Mononuclear cell (primary cell): Measurements from ENCODE around the gene HOXD11. TPM values are rescaled to one million over a fixed set of nuclear protein-coding genes. Genes with fewer than 3 reads are reported as not detected.
A peak's percentile ranks its signal among the peaks of the same experiment; 100 is the strongest.

Experiments
- H3K27me3 ChIP-seq: 2 replicates; pipeline ENCODE4 v1.6.0; 2011; ENCODE audit warnings: low read length, control low read depth; ENCODE audit not compliant: insufficient read depth
- H3K4me1 ChIP-seq: 2 replicates; pipeline ENCODE4 v1.5.1; 2011; ENCODE audit warnings: mild to moderate bottlenecking, low read length, control low read depth; ENCODE audit not compliant: insufficient read depth
- H3K4me3 ChIP-seq: 2 replicates; pipeline ENCODE4 v1.5.1; 2011; ENCODE audit warnings: mild to moderate bottlenecking, low read length, moderate library complexity
- H3K9me3 ChIP-seq: 2 replicates; pipeline ENCODE4 v1.5.1; 2011; ENCODE audit warnings: low read depth, mild to moderate bottlenecking, control low read depth, low read length
- total RNA-seq: library from RNA; depleted of rRNA; stranded (reverse); fragments of >200 nt; gene quantifications from one replicate; pipeline ENCODE4 v1.2.3, GENCODE V29; 2012

HOXD11 gene
- total RNA-seq, 1 donor, result not detected

DNA sequence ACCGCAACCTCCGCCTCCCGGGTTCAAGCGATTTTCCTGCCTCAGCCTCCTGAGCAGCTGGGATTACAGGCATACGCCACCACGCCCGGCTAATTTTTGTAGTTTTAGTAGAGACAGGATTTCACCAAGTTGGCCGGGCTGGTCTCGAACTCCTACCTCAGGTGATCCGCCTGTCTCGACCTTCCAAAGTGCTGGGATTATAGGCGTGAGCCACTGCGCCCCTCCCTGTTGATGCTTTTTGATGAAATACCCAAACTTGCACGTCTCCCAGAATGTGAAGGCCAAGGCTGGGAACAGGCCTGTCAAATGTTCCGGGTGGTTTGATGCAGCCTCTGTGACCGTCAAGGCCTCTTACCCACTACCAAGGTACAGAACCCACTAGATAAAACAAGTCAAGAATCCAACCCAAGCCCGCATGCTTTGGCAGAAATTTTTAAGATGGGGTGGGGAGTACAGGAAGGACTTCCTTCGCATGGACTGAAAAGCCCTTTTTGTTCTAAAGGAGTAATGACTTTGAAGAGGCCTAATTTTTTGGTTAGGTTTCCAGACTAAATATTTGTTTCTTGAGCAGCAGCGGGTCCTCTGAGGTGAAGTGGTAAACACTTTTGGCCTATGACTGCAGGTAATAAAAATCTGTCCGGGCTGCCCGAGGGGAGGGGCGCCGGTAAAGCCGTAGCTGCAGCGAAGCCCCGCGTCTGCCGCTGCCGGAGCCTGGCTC is 19.6 kb upstream of the HOXD11 start:
- H3K9me3 ChIP-seq, result no peaks in the 10 kb centered on the region
- H3K4me1 ChIP-seq, result peaks cover 12% of the 10 kb centered on the region
- peaks cover 98% of the 10 kb centered on the region for H3K27me3 ChIP-seq
- H3K4me3 ChIP-seq, result no peak overlapping the region

DNA sequence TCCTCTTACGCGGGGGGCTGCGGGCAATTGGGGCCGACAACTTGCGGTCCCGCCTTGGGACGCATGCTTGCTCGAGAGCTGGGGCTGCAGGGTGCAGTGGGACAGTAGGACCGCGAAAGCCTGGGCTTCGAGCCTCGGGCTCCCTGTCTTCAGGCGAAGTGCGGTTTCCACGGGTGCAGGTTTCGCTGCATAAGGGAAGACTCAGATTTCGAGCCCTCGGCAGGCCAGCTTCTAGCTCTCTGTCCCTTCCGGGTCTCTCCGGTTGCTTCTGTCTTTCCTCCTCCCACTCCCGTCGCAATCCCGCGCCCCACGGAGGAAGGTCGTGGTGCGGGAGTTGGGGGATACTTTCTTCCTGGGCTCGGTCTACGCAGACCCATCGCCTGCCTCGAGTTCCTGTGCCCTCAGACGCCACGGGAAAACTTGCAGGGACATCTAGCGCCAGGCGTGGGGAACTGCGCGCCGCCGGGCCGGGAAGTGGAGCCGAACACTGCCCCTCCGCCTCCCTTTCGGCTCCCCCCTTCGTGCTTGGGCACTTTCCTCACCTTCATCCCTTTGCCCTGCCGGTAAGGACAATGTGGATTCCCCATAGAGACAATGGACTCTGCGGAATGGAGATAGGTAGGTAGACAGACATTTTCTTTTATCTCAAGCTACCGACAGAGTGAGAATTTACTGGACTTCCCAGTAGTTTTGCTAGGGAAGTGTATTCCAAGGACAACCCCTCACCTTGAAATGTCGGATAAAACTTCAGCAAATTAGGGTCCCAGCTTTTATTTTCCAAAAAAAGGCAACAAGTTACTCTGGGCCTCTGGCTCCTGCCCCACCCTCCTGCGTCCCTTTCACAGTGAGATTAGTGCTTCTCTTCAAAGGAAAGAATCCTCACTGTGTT is 18.8 kb upstream of the HOXD11 start:
- H3K4me1 ChIP-seq, result peaks cover 16% of the 10 kb centered on the region
- peaks cover 95% of the 10 kb centered on the region for H3K27me3 ChIP-seq
- H3K4me3 ChIP-seq, result no peak overlapping the region
- no peaks in the 10 kb centered on the region for H3K9me3 ChIP-seq

DNA sequence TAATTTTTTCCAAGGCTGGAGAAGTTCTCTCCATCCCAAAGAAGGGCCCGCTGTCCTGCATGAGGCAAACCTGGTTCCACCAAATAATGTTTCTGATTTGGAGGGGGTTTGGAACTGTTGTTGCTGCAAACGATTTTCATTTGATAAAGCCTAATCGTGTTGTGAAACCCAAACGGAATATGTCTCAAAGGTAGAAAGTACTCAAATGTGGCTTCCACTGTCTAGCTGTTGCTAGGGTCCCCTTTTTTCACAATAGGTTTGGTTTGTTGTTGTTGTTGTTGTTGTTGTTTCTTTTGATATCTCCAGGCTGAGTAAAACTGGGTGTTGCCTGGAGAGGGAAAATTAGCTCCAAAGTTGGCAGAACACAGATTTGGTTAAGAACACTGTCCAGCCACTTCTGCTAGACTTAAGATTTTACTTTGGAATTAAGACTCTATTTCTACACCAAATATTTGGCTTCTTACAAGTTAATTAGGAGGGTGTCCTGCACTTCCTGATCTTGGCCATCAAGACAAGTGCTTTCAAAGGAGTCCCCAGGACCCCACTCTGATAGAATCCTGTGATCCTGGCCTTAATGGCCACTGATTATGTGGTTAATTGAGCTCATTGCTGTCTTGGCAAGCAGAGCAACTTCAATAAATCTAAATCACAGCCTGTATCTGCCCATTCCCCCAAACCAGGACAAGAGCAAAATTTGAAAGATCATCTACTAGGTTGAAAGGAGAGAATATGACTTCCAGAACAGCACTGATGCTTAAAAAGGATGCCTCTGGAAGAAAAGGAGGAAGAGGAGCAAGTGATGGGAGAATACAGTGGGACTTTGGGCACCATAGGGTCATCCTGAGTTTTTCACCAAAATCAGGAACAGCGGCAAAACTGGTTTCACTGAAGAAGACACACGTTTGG is 17.9 kb upstream of the HOXD11 start:
- H3K27me3 ChIP-seq, result peaks cover 95% of the 10 kb centered on the region
- H3K4me1 ChIP-seq, result peaks cover 18% of the 10 kb centered on the region
- H3K9me3 ChIP-seq, result no peaks in the 10 kb centered on the region
- H3K4me3 ChIP-seq, result no peak overlapping the region

DNA sequence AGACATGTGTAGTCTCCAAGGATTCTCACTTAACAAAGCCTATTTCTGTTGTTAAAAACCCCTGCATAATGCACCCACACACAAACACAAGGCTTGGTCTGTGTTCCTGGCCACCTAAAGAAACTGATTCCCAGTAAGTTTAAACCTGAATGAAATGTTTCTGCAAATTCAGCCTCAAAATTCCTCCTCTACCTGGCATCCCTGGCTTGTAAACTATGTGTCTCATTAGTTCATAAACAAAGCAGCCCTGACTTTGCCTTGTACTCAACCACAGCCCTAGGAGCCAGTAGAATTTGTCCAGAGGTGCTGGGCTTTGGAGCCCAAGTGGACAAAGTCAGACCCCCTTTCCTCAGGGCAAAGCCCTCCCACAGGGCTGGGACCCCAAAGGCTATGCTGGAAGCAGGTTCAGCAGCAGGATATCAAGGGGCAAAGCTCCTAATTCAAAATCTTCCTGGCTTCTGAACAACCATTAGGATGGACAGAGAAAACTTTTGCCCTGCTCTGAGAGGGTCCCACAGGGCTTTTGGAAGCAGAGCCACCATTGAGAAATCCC is 17.2 kb upstream of the HOXD11 start:
- peaks cover 95% of the 10 kb centered on the region for H3K27me3 ChIP-seq
- H3K9me3 ChIP-seq, result no peaks in the 10 kb centered on the region
- peaks cover 18% of the 10 kb centered on the region for H3K4me1 ChIP-seq
- H3K4me3 ChIP-seq, result no peak overlapping the region

DNA sequence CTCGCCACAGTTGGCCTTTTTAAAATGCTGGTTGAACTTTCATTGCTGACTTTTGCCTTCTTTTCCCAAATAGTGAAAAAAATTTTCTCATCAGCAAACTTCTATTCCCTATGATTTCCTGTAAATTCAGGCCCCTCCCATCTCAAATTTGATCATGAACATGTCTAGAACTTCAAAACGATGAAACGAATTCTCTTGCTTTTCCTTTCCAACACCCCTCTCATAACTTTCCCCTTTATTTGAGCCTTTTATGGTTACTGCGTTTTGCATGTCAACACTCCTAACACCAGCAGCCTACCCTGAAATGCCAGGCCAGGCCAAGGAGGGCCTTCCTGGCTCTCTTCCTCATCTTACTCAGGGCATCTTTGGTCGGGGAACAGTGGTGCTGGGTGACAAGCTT is 16.2 kb upstream of the HOXD11 start:
- H3K4me1 ChIP-seq, result peaks cover 18% of the 10 kb centered on the region
- H3K9me3 ChIP-seq, result no peaks in the 10 kb centered on the region
- no peak overlapping the region for H3K4me3 ChIP-seq
- H3K27me3 ChIP-seq, result peaks cover 95% of the 10 kb centered on the region

DNA sequence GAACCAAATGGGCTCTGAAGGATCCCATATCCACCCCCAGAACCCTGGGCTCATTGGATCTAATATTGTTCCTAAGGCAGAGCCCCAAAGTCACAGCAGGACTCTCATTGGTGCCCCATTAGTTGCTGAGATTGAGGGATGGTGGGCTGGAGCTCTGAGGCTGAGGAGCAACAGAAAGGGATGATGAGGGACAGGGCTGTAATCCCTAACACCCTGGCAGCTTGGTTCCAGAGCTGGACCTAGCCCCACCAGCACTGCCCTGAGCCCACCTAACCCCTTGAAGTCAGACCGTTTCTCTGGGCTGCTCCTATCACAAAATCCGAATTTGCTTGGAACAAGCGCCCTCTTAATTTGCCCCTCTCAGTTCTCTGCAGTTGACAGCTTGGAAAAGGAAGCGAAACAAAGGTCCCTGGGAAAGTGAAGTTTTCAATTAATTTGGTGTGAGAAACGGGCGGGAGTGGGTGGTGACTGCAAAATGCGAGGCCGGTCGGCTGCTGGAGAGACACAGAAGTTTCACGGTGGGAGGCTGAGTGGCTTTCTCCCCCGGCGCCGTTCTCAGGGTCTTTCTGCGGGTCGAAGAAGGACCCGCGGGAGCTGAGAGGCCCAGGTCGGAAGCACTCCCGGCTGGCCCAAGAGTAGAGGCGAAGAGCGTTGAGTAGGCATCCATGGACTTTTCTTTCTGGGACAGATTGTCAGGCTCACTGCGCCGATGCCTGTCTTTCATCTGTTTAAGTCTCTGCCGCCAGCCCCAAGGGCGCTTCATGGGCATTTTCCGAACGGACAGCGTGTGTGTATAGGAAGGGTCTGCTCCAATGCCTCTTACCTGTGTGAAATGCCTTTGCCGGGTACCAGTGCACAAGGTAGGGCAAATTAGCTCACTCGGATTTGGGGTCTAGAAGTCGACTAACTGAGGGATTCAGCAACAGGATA is 15.5 kb upstream of the HOXD11 start:
- Histone ChIP-seq H3K27me3 (peaks cover 95% of the 10 kb centered on the region), H3K4me3 (no peak overlapping the region), H3K9me3 (no peaks in the 10 kb centered on the region), H3K4me1 (peaks cover 22% of the 10 kb centered on the region)

DNA sequence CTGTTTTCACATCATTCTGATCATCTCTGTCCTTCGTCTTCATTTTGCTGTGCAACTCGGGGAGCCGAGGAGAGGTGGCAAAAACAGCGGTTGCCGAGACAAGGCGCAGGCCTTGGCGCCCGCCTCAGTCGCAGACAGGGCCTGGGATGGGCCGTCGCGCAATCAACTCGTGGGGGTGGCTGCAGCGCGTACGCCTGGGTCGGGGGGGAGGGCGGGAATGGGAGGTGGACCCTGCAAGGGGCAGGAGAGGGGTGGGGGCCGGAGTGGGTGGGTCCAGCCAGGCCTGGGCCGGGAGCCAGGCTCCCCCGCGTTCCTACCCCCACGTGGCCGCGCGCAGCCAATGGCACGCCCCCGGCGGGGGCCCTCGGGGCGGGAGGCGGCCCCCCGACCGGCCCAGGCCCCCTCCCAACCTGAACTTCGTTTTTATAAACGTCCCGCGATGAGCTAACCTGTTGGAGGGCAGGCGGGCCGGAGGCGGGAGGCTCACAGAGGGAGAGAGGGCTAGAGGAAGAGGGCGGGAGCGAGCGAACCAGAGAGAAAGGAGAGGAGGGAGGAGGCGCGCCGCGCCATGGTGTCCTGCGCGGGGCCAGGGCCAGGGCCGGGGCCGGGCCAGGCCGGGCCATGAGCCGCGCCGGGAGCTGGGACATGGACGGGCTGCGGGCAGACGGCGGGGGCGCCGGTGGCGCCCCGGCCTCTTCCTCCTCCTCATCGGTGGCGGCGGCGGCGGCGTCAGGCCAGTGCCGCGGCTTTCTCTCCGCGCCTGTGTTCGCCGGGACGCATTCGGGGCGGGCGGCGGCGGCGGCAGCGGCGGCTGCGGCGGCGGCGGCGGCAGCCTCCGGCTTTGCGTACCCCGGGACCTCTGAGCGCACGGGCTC is 14.6 kb upstream of the HOXD11 start, which contains the start of gene HOXD13:
HOXD13 (plus strand) TSS at position 452 of the 875 bp plus-strand sequence; CDS start at position 622, 170 bp downstream.
- Histone ChIP-seq H3K9me3 (no peaks in the 10 kb centered on the region), H3K4me1 (peaks cover 31% of the 10 kb centered on the region), H3K4me3 (no peak within 1 kb of the TSS)

DNA sequence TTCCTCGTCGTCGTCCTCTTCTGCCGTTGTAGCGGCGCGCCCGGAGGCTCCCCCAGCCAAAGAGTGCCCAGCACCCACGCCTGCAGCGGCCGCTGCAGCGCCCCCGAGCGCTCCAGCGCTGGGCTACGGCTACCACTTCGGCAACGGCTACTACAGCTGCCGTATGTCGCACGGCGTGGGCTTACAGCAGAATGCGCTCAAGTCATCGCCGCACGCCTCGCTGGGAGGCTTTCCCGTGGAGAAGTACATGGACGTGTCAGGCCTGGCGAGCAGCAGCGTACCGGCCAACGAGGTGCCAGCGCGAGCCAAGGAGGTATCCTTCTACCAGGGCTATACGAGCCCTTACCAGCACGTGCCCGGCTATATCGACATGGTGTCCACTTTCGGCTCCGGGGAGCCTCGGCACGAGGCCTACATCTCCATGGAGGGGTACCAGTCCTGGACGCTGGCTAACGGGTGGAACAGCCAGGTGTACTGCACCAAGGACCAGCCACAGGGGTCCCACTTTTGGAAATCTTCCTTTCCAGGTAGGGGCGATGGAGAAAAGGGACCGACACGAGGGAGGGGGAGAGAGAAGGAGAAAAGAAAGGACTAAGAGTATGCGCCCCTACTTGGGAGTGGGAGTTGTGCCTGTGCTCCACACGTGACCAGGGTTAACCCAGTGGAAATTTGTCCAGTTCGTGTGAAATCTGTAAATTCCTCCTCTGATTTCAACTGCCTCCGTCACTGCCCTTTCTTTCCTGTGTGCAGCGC is 13.8 kb upstream of the HOXD11 start:
- Histone ChIP-seq H3K9me3 (no peaks in the 10 kb centered on the region), H3K4me1 (peaks cover 31% of the 10 kb centered on the region), H3K4me3 (no peak overlapping the region)

More for the DNA sequence above, 14.6 kb upstream of the HOXD11 start, which contains the start of gene HOXD13:
- H3K27me3 ChIP-seq, result peaks cover 95% of the 10 kb centered on the region

DNA sequence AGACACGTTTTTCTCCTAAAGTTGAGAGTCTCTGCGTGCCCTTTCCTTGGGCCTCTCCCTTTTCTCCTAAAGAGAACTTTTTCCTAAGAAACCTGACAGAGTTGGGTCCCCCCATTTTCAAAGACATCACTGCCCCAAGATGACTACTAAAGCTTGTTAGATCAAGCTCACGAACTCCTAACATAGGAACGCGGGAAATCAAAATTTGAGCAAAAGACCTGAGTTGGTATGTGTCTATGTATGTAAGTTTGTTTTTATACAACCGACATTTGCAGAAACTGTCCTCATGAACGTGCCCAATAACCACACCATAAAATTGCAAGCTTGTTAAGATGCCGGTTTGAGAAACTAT is 13.2 kb upstream of the HOXD11 start:
- Histone ChIP-seq H3K4me3 (no peak overlapping the region), H3K4me1 (peaks cover 25% of the 10 kb centered on the region), H3K27me3 (peaks cover 95% of the 10 kb centered on the region), H3K9me3 (no peaks in the 10 kb centered on the region)

More for the DNA sequence above, 13.8 kb upstream of the HOXD11 start:
- peaks cover 95% of the 10 kb centered on the region for H3K27me3 ChIP-seq

DNA sequence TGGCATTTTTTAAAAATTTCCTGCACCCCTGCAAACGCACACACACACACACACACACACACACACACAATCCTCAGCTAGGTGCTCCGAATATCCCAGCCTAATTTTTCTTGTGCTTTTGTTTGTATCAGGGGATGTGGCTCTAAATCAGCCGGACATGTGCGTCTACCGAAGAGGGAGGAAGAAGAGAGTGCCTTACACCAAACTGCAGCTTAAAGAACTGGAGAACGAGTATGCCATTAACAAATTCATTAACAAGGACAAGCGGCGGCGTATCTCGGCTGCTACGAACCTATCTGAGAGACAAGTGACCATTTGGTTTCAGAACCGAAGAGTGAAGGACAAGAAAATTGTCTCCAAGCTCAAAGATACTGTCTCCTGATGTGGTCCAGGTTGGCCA is 12.7 kb upstream of the HOXD11 start:
- no peak overlapping the region for H3K4me3 ChIP-seq
- peaks cover 25% of the 10 kb centered on the region for H3K4me1 ChIP-seq
- peaks cover 95% of the 10 kb centered on the region for H3K27me3 ChIP-seq
- no peaks in the 10 kb centered on the region for H3K9me3 ChIP-seq

DNA sequence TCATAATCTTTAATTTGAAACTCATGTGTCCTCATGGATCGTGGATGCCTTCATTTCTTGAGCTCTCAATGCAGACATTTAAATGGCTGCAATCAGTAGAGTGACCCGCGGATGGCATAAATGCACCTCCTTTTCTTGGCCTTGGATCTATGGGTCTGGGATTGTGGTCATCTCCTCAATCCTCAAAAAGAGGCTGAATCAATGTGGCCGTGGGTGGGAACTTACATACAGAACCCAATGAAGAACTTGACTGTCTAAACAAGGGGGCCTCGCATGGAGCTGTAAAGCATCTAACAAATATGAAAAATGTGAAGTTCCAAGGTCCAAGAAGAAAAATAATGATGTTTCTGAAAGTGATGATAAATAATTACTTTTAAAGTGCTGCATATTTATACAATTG is 11.7 kb upstream of the HOXD11 start:
- H3K4me1 ChIP-seq, result peaks cover 25% of the 10 kb centered on the region
- H3K9me3 ChIP-seq, result no peaks in the 10 kb centered on the region
- no peak overlapping the region for H3K4me3 ChIP-seq
- peaks cover 95% of the 10 kb centered on the region for H3K27me3 ChIP-seq

DNA sequence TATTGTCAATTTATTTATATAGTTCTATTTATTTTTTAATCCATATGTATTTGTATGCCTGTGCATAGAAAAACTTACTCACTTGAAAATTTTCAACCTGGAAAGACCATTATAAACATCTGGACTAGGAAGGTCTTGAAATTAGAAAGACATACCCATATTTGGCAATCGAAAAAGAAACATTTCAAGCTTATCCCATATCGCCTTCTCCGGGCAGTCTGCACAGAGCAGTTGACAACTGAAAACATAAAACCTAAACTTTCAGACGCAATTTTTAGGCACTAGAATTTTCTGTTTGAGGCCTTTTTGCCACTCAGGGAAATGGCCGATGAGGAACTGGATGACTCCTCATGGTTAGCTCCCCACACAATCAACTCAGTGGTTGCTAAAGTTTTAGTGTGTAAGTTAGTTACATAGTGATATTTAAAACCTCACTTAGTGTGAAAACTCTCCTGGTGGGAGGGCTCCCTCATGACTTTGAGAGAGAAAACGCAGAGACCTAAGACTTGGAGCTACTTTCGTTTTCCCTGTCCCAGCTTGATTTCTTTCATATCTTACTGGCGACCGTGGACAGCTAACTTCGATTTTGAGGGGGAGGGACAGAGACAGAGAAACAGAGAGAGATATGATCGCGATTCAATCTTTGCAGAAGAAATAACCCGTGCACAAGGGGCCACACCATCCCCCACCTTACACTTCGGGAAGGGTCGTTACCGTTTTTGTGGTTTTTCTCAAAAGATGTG is 10.7 kb upstream of the HOXD11 start:
- H3K4me3 ChIP-seq, result peak overlapping the region; percentile 2
- H3K4me1 ChIP-seq, result peaks cover 25% of the 10 kb centered on the region
- peaks cover 95% of the 10 kb centered on the region for H3K27me3 ChIP-seq
- H3K9me3 ChIP-seq, result no peaks in the 10 kb centered on the region
